H9 (cell line): ENCODE results near the gene NEXN. TPM values are rescaled to one million over a fixed set of nuclear protein-coding genes. Genes with fewer than 3 reads are reported as not detected.

ENCODE experiments used
- DNase-seq: peaks from one replicate; pipeline ENCODE4 v3.0.0-alpha.2; 2017
- H2AFZ ChIP-seq: one replicate; pipeline ENCODE4 v1.6.1; 2013; ENCODE audit warnings: mild to moderate bottlenecking, low read length, control low read depth, moderate library complexity
- H2AK5ac ChIP-seq: 2 replicates; pipeline ENCODE4 v1.6.1; 2013; ENCODE audit warnings: low read length, control low read depth, mixed read lengths; ENCODE audit not compliant: insufficient read length
- H2BK120ac ChIP-seq: one replicate; pipeline ENCODE4 v1.6.1; 2013; ENCODE audit warnings: low read depth, mild to moderate bottlenecking, low read length, control low read depth, inconsistent platforms; ENCODE audit not compliant: poor library complexity, severe bottlenecking
- H2BK12ac ChIP-seq: 2 replicates; pipeline ENCODE4 v1.6.1; 2013; ENCODE audit warnings: low read length, control low read depth, mixed read lengths, low read depth; ENCODE audit not compliant: insufficient read length
- H2BK15ac ChIP-seq: 2 replicates; pipeline ENCODE4 v1.6.1; 2013; ENCODE audit warnings: low read depth, low read length, control low read depth
- H2BK20ac ChIP-seq: one replicate; pipeline ENCODE4 v1.6.1; 2013; ENCODE audit warnings: low read depth, mild to moderate bottlenecking, low read length, control low read depth, inconsistent platforms; ENCODE audit not compliant: poor library complexity, severe bottlenecking
- H2BK5ac ChIP-seq: 2 replicates; pipeline ENCODE4 v1.6.1; 2013; ENCODE audit warnings: low read length, control low read depth, mixed read lengths; ENCODE audit not compliant: insufficient read length
- H3K14ac ChIP-seq: 2 replicates; pipeline ENCODE4 v1.6.1; 2013; ENCODE audit warnings: low read length, control low read depth; ENCODE audit not compliant: insufficient read depth
- H3K18ac ChIP-seq: 2 replicates; pipeline ENCODE4 v1.6.1; 2013; ENCODE audit warnings: low read depth, mild to moderate bottlenecking, mixed read lengths, low read length, control low read depth; ENCODE audit not compliant: insufficient read length
- H3K23ac ChIP-seq: 2 replicates; pipeline ENCODE4 v1.6.1; 2013; ENCODE audit warnings: low read length, control low read depth, mixed read lengths, low read depth; ENCODE audit not compliant: insufficient read length
- H3K23me2 ChIP-seq: 2 replicates; pipeline ENCODE4 v1.6.1; 2013; ENCODE audit warnings: low read depth, mild to moderate bottlenecking, mixed read lengths, low read length, control low read depth; ENCODE audit not compliant: insufficient read length, poor library complexity, severe bottlenecking
- H3K27ac ChIP-seq: 2 replicates; pipeline ENCODE4 v1.5.1; 2013; ENCODE audit warnings: low read length, control low read depth, mixed read lengths, low read depth; ENCODE audit not compliant: insufficient read length
- H3K27me3 ChIP-seq: 2 replicates; pipeline ENCODE4 v1.6.1; 2013; ENCODE audit warnings: low read length, control low read depth, inconsistent platforms; ENCODE audit not compliant: insufficient read depth
- H3K4ac ChIP-seq: 2 replicates; pipeline ENCODE4 v1.6.1; 2013; ENCODE audit warnings: low read depth, mild to moderate bottlenecking, control low read depth, inconsistent platforms, low read length, moderate library complexity
- H3K4me1 ChIP-seq: 2 replicates; pipeline ENCODE4 v1.6.1; 2013; ENCODE audit warnings: low read length, control low read depth, inconsistent platforms; ENCODE audit not compliant: insufficient read depth
- H3K4me2 ChIP-seq: 2 replicates; pipeline ENCODE4 v1.6.1; 2013; ENCODE audit warnings: low read length, control low read depth, mixed read lengths; ENCODE audit not compliant: insufficient read length, insufficient read depth
- H3K56ac ChIP-seq: 2 replicates; pipeline ENCODE4 v1.6.1; 2013; ENCODE audit warnings: low read depth, mild to moderate bottlenecking, mixed read lengths, low read length, control low read depth; ENCODE audit not compliant: insufficient read length
- H3K79me1 ChIP-seq: 2 replicates; pipeline ENCODE4 v1.6.1; 2013; ENCODE audit warnings: low read depth, mild to moderate bottlenecking, moderate library complexity, low read length, control low read depth, inconsistent platforms; ENCODE audit not compliant: insufficient read depth, poor library complexity, severe bottlenecking
- H3K79me2 ChIP-seq: 2 replicates; pipeline ENCODE4 v1.6.1; 2013; ENCODE audit warnings: low read length, control low read depth, inconsistent platforms; ENCODE audit not compliant: insufficient read depth
- H3K9ac ChIP-seq: 2 replicates; pipeline ENCODE4 v1.6.1; 2013; ENCODE audit warnings: low read length, control low read depth, mixed read lengths; ENCODE audit not compliant: insufficient read length; ENCODE audit errors: extremely low read depth
- H3K9me3 ChIP-seq: one replicate; pipeline ENCODE4 v1.6.1; 2013; ENCODE audit warnings: low read depth, low read length, inconsistent platforms; ENCODE audit not compliant: control insufficient read depth
- H3T11ph ChIP-seq: one replicate; pipeline ENCODE4 v1.6.1; 2013; ENCODE audit warnings: mild to moderate bottlenecking, low read length, control low read depth, inconsistent platforms
- H4K20me1 ChIP-seq: one replicate; pipeline ENCODE4 v1.6.1; 2013; ENCODE audit not compliant: control insufficient read depth, insufficient read length, insufficient read depth
- H4K5ac ChIP-seq: 2 replicates; pipeline ENCODE4 v1.6.1; 2013; ENCODE audit warnings: low read depth, mild to moderate bottlenecking, mixed read lengths, low read length, control low read depth; ENCODE audit not compliant: insufficient read length
- H4K8ac ChIP-seq: replicated peaks from 2 replicates; pipeline ENCODE4 v1.6.1; 2013; ENCODE audit warnings: low read length, control low read depth, mixed read lengths, low read depth; ENCODE audit not compliant: insufficient read length
- H4K91ac ChIP-seq: 2 replicates; pipeline ENCODE4 v1.6.1; 2013; ENCODE audit warnings: low read depth, mild to moderate bottlenecking, moderate library complexity, mixed read lengths, low read length, control low read depth; ENCODE audit not compliant: insufficient read length
- H3K27ac Mint-ChIP-seq, 3 experiments: 2 replicates in 2 of 3; 3 replicates in 1 of 3; pipeline ENCODE4 v1.8.0; 2020 to 2021; ENCODE audit warnings: mixed read lengths in 3 of 3, mild to moderate bottlenecking in 1 of 3, moderate library complexity in 1 of 3
- H3K27me3 Mint-ChIP-seq: 2 replicates; pipeline ENCODE4 v1.8.0; 2021; ENCODE audit warnings: low read depth, mild to moderate bottlenecking, moderate library complexity, mixed read lengths
- H3K36me3 Mint-ChIP-seq, 3 experiments: 2 replicates in 2 of 3; 3 replicates in 1 of 3; pipeline ENCODE4 v1.8.0; 2020 to 2021; ENCODE audit warnings: low read depth in 3 of 3, mixed read lengths in 3 of 3; ENCODE audit not compliant: insufficient read depth in 1 of 3
- H3K4me1 Mint-ChIP-seq, 2 experiments: 2 replicates each; pipeline ENCODE4 v1.8.0; 2020; ENCODE audit warnings: mixed read lengths in 2 of 2
- H3K4me3 Mint-ChIP-seq, 2 experiments: 2 replicates in 1 of 2; 3 replicates in 1 of 2; pipeline ENCODE4 v1.8.0; 2020 to 2021; ENCODE audit warnings: mild to moderate bottlenecking in 2 of 2, mixed read lengths in 2 of 2, moderate library complexity in 1 of 2
- H3K9me3 Mint-ChIP-seq, 2 experiments: 2 replicates in 1 of 2; 3 replicates in 1 of 2; pipeline ENCODE4 v1.8.0; 2020; ENCODE audit warnings: mild to moderate bottlenecking in 2 of 2, mixed read lengths in 2 of 2, moderate library complexity in 1 of 2
- WGBS: extraction: QIAGEN DNeasy Blood & Tissue Kit; methylation state at CpG from one replicate; pipeline ENCODE4 v1.1.7; 2013; ENCODE audit warnings: missing lambda C conversion rate, low lambda C conversion rate, mixed read lengths; ENCODE audit not compliant: insufficient read length; ENCODE audit errors: extremely low coverage; 5-methylcytosine and 5-hydroxymethylcytosine counted together
- total RNA-seq: library from RNA; stranded (reverse); gene quantifications from 2 replicates; pipeline ENCODE4 v1.2.1, GENCODE V29; 2021
- TF ChIP-seq, protein P1 (sequence below): fragments of 200-600 bp; sonication (generic); conservative IDR thresholded peaks from 3 replicates; pipeline ENCODE4 v1.8.0; 2021; ENCODE audit warnings: antibody characterized with exemption, mild to moderate bottlenecking

NEXN gene
- total RNA-seq, 1 experiment from 2014 or later: 3.2 TPM

DNA sequence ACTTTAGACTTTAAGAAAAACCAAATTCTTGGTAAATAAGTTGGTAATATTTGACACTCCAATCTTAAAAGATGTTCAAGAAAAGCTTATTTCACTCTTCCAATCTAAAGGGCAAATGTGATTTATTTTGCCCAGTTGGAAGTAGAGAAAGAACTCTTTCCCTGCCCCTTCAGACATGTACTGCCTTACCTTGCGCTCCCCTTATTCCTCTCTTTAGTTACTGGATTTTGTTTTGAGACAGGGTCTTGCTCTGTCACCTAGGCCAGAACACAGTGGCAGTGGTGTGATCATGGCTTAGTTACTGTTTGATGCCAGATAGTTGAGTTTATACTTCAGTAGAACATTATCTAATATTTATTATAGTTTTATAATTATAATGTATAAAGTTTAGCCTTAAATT lies 62.9 kb downstream of the NEXN start:
- no peak overlapping the region for H2BK5ac ChIP-seq
- H4K5ac ChIP-seq: no peak overlapping the region
- no peak overlapping the region for H3K23ac ChIP-seq
- no peak overlapping the region for H2BK120ac ChIP-seq
- no peaks in the 10 kb centered on the region for H3K27me3 ChIP-seq
- H3K18ac ChIP-seq: no peak overlapping the region
- no peak for DNase-seq
- H3K79me1 ChIP-seq: no peaks in the 10 kb centered on the region
- Mint-ChIP-seq H3K27ac (peak overlapping the region in 1 of 3 experiments; percentile 80; a peak in 1 of 7 replicates), H3K4me1 (no peaks in the 10 kb centered on the region), H3K9me3 (no peaks in the 10 kb centered on the region), H3K27me3 (no peaks in the 10 kb centered on the region), H3K4me3 (no peak overlapping the region), H3K36me3 (peaks cover 38 to 84% (median 78%) of the 10 kb centered on the region in 3 experiments; a peak in 6 of 7 replicates)
- H3K4me2 ChIP-seq: no peak overlapping the region
- WGBS: no CpG with 5 or more reads among the region's 1 CpG
- H2BK20ac ChIP-seq: no peak overlapping the region
- no peak overlapping the region for H2AFZ ChIP-seq
- H3K56ac ChIP-seq: no peak overlapping the region
- no peak overlapping the region for H4K91ac ChIP-seq
- no peak overlapping the region for H3K14ac ChIP-seq
- H3K27ac ChIP-seq: no peak overlapping the region
- H3K4ac ChIP-seq: no peak overlapping the region
- no peak overlapping the region for H2BK15ac ChIP-seq
- TF ChIP-seq, protein P1, sequence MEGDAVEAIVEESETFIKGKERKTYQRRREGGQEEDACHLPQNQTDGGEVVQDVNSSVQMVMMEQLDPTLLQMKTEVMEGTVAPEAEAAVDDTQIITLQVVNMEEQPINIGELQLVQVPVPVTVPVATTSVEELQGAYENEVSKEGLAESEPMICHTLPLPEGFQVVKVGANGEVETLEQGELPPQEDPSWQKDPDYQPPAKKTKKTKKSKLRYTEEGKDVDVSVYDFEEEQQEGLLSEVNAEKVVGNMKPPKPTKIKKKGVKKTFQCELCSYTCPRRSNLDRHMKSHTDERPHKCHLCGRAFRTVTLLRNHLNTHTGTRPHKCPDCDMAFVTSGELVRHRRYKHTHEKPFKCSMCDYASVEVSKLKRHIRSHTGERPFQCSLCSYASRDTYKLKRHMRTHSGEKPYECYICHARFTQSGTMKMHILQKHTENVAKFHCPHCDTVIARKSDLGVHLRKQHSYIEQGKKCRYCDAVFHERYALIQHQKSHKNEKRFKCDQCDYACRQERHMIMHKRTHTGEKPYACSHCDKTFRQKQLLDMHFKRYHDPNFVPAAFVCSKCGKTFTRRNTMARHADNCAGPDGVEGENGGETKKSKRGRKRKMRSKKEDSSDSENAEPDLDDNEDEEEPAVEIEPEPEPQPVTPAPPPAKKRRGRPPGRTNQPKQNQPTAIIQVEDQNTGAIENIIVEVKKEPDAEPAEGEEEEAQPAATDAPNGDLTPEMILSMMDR: no peak
- no peaks in the 10 kb centered on the region for H3K23me2 ChIP-seq
- H2BK12ac ChIP-seq: no peak overlapping the region
- H2AK5ac ChIP-seq: no peak overlapping the region
- H4K8ac ChIP-seq: no peak overlapping the region
- H3T11ph ChIP-seq: no peak overlapping the region
- H3K79me2 ChIP-seq: no peaks in the 10 kb centered on the region
- no peak overlapping the region for H3K9ac ChIP-seq
- H4K20me1 ChIP-seq: no peaks in the 10 kb centered on the region
- H3K9me3 ChIP-seq: no peaks in the 10 kb centered on the region
- no peaks in the 10 kb centered on the region for H3K4me1 ChIP-seq
